Ovary (tissue), 9 donors: ENCODE results near the gene CIROP. TPM values are rescaled to one million over a fixed set of nuclear protein-coding genes. Genes with fewer than 3 reads are reported as not detected.

ENCODE experiments used
- DNase-seq, 5 donors: peaks; one replicate each; pipeline ENCODE4 v3.0.0-alpha.2; 2019 to 2020
- H3K27ac ChIP-seq, 2 donors: fragments of 200-600 bp; one replicate each; pipeline versions ENCODE4 v1.5.1 to v1.8.0; 2019 to 2022
- H3K27me3 ChIP-seq: fragments of 200-600 bp; one replicate; pipeline ENCODE4 v1.8.0; 2022
- H3K36me3 ChIP-seq: fragments of 200-600 bp; sonication (generic); one replicate; pipeline ENCODE4 v1.5.1; 2019
- H3K4me1 ChIP-seq: one replicate; pipeline ENCODE4 v1.8.1; 2013; ENCODE audit warnings: mild to moderate bottlenecking, moderate library complexity; ENCODE audit not compliant: insufficient read depth
- H3K4me3 ChIP-seq: fragments of 200-600 bp; sonication (generic); one replicate; pipeline ENCODE4 v1.5.1; 2017
- H3K9me3 ChIP-seq, 2 donors: fragments of 200-600 bp in 1 of 2; sonication (generic) in 1 of 2; one replicate each; pipeline versions ENCODE4 v1.5.1 to v1.8.1; 2013 to 2019; ENCODE audit warnings: mild to moderate bottlenecking in 1 of 2, moderate library complexity in 1 of 2
- CTCF ChIP-seq, 3 donors: fragments of 450-650 bp in 2 of 3; fragments of 200-600 bp in 1 of 3; IDR thresholded peaks; one replicate each; pipeline versions ENCODE4 v1.5.1 to v1.8.0; 2016 to 2022; ENCODE audit warnings: antibody characterized with exemption in 3 of 3, mild to moderate bottlenecking in 1 of 3
- EP300 ChIP-seq: sonication (generic); formaldehyde crosslinking; IDR thresholded peaks from one replicate; pipeline ENCODE4 v1.6.1; 2017; ENCODE audit warnings: antibody characterized with exemption
- POLR2A ChIP-seq: fragments of 450-650 bp; IDR thresholded peaks from one replicate; pipeline ENCODE4 v1.6.1; 2017; ENCODE audit warnings: antibody characterized with exemption, mild to moderate bottlenecking, moderate library complexity
- WGBS, 3 donors: extraction: QIAGEN DNeasy Blood & Tissue Kit in 1 of 3; methylation state at CpG; one replicate each; pipeline versions ENCODE4 v1.1.5 to v1.1.7; 2013 to 2017; 5-methylcytosine and 5-hydroxymethylcytosine counted together
- intact Hi-C, 4 donors: fragments of 100-400 bp; cut with DNase I; formaldehyde crosslinking; loops; one replicate each; pipeline versions ENCODE4 v1.11.0 to v1.15.1; 2022 to 2023
- polyA plus RNA-seq, 2 donors: library from polyadenylated mRNA; stranded (reverse); fragments of 200-250 nt in 1 of 2; fragments of 350-450 nt in 1 of 2; fragmentation: Illumina TruSeq in 1 of 2; extraction: RNeasy Lipid Tissue Mini Kit (QIAGEN cat#74804) in 1 of 2; gene quantifications; one replicate each; pipeline ENCODE4 v1.2.3, GENCODE V29; 2013 to 2014
- total RNA-seq, 7 donors: library from RNA; depleted of rRNA in 2 of 7; stranded (reverse); fragments of >200 nt in 2 of 7; fragmentation: NEBNext Ultra II Directional in 3 of 7; extraction: Animal tissue kit (Norgen Biotek cat#: 25700) in 3 of 7; gene quantifications; one replicate each; pipeline versions ENCODE4 v1.1.0 to v1.2.4, GENCODE V29; 2016 to 2023
- donor health status: DM: no; HTN: no; CAD: no; lungs with moderate emphysema.
- donor health status: DM: no; HTN: no; CAD: no.
- donor health status: Bipolar disorder and iron deficiency.
- donor health status: DM: yes; HTN: yes; CAD: no.
- donor health status: DM: no; HTN: no; CAD: no.
- donor health status: DM: yes; HTN: yes; CAD: no.

Gene CIROP
- total and polyA plus RNA-seq, 9 donors = not detected

- H3K4me1 ChIP-seq = peaks cover 6% of the 10 kb centered on the region
- no peak within 1 kb of the TSS for H3K4me3 ChIP-seq
- TF ChIP-seq EP300 = no peak
- no peak for TF ChIP-seq POLR2A
- TF ChIP-seq CTCF (IDR thresholded peaks at IDR 0.05) = no peak
- H3K9me3 ChIP-seq = no peaks in the 10 kb centered on the region
- H3K27me3 ChIP-seq = no peaks in the 10 kb centered on the region
- H3K36me3 ChIP-seq = no peaks in the 10 kb centered on the region
- no peak for DNase-seq
- no peak within 1 kb of the TSS for H3K27ac ChIP-seq
- intact Hi-C loops = loop anchor here in 1 of 4 donors (2.0 kb wide), 1 partner anchor 70 kb away; no protein-coding TSS in a partner anchor
- WGBS, 3 donors = 79 to 86% (median 80%) methylated on average over 28 to 32 of the region's 32 CpGs
Measured at GRCh38 chr14:23118506-23119362, 13.9 kb upstream of the CIROP start, which contains the start of gene CEBPE. CEBPE (minus strand) TSS chr14:23119255; CDS start chr14:23119091, 164 bp downstream.

DNA sequence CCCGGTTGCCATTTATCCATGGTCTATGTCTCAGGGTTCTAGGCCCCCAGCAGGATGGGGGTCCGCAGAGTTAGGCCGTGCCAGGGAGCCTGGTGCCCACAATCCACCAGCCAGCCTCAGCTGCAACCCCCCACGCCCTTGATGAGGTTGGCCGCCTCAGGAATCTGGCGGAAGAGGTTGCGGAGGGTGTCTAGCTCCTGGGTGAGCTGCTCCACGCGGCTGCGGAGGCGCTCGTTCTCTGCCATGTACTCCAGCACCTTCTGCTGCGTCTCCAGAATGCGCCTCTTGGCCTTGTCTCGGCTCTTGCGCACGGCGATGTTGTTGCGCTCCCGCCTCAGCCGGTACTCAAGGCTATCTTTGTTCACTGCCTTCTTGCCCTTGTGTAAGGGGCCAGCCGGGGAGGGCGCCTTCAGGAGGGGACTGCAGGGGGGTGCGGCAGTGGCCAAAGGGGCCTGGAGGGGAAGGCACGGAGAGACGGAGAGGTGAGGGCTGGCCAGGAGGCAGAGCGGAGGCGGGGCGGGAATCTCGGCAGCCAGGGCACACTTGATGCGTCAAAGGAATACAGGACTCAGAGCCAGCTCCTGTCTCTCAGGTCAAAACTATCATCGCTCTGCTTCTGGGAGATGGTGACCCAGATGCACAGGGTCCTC is 12.7 kb upstream of the CIROP start:
- Histone ChIP-seq H3K4me1 (peaks cover 6% of the 10 kb centered on the region), H3K9me3 (no peaks in the 10 kb centered on the region), H3K27ac (no peak overlapping the region), H3K27me3 (no peaks in the 10 kb centered on the region), H3K4me3 (no peak overlapping the region), H3K36me3 (no peaks in the 10 kb centered on the region)
- intact Hi-C loops = loop anchor here in 1 of 4 donors (2.0 kb wide), 1 partner anchor 71 kb away; no protein-coding TSS in a partner anchor
- TF ChIP-seq EP300 (no peak), POLR2A (no peak), CTCF (IDR thresholded peaks at IDR 0.05) (no peak)
- DNase-seq = no peak
- 88 to 90% (median 90%) methylated on average over 32 of the region's 32 CpGs for WGBS, 3 donors

DNA sequence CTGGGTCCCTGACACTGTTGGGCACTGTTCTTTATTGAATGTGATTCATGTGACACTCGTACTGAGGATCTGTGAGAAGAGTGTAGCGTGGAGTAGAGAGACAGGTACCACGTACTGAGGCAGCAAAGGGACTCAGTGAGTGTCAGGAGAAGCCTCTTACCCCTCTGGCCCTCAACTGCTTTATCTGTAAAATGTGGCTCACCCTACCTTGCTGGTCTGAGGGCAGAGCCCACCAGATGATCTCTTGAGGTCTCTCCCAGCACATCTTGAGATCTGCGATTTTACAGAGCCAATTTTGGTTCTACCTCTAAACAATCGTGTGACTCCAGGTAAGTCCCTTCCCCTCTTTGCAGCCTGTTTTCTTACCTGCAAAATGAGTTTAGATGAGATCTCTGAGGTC is 11.1 kb upstream of the CIROP start:
- WGBS, 3 donors = 83 to 88% (median 87%) methylated on average over 5 of the region's 5 CpGs
- no peak for TF ChIP-seq CTCF (IDR thresholded peaks at IDR 0.05)
- no peak for TF ChIP-seq POLR2A
- no peak for TF ChIP-seq EP300
- Histone ChIP-seq H3K36me3 (no peaks in the 10 kb centered on the region), H3K27ac (no peak overlapping the region), H3K27me3 (no peaks in the 10 kb centered on the region), H3K4me3 (no peak overlapping the region), H3K9me3 (no peaks in the 10 kb centered on the region), H3K4me1 (no peaks in the 10 kb centered on the region)
- intact Hi-C loops = no loop called here
- DNase-seq = no peak

- intact Hi-C loops = no loop called here
- 68 to 76% (median 70%) methylated on average over 10 of the region's 10 CpGs for WGBS, 3 donors
- Histone ChIP-seq H3K9me3 (no peaks in the 10 kb centered on the region), H3K27ac (no peak overlapping the region), H3K36me3 (no peaks in the 10 kb centered on the region), H3K4me3 (no peak overlapping the region), H3K27me3 (no peaks in the 10 kb centered on the region), H3K4me1 (no peaks in the 10 kb centered on the region)
- DNase-seq = no peak
- TF ChIP-seq CTCF (IDR thresholded peaks at IDR 0.05) = no peak
- no peak for TF ChIP-seq POLR2A
- no peak for TF ChIP-seq EP300
Measured at GRCh38 chr14:23115039-23115731, 10.4 kb upstream of the CIROP start.
